Measurements from ENCODE around the gene CAMTA1.
A peak's percentile ranks its signal among the peaks of the same experiment; 100 is the strongest.

The CAMTA1 gene

DNA sequence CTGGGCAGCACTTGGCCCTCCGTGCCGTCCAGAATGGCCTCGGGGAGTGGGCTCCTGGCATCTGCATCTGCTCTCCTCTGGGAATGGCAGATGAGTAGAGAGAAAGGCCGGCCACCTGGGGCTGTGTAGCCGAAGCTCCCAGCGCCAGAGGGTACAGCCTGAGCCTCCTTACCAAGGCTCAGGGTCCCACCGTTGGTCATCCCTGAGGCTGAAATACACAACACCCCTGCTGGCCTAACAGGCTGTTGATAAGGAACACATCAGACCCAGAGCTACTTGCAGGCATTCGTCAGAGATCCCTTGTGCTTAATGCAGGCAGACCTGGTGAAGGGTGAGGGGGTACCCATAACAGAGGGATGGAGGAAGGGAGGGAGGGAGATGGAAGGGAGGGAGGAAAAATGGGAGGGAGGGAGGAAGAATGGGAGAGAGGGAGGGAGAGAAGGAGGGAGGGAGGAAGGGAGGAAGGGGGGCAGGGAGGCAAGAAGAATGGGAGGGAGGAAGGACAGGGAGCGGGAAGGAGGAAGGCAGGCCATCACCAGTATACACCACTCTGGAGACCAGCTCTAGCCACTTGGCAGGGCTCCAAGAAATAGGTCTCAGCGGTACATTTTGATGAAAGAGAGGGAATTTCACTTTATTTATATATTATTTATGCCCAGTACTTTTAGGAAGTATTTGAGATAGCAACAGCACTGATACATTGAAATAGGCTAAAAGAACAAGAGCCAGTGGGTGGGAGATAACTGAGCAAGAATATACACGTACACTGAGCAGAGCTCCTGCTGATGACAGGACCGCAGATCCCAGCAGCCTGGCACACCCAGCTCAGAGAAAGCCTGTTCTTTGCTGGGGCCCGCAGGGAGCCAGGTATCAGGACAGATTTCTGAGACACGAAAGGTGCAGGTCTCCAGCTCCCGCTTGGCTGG, 670.8 kb downstream of the CAMTA1 start:
- DNase-seq (ENCODE audit: low read depth) = no peak

GRCh38 chr1:7456722-7457082, 671.4 kb downstream of the CAMTA1 start:
- no peak for DNase-seq (ENCODE audit: low read depth)

- no peak for DNase-seq (ENCODE audit: low read depth)
These were observed 672.6 kb downstream of the CAMTA1 start for GRCh38 chr1:7457811-7458210.

- no peak for DNase-seq (ENCODE audit: low read depth)
These were observed 673.7 kb downstream of the CAMTA1 start for GRCh38 chr1:7458946-7459345.

- no peak for DNase-seq (ENCODE audit: low read depth)
These were observed 674.7 kb downstream of the CAMTA1 start for GRCh38 chr1:7459914-7460313.

- no peak for DNase-seq (ENCODE audit: low read depth)
These were observed 675.6 kb downstream of the CAMTA1 start for GRCh38 chr1:7460807-7461206.

DNA sequence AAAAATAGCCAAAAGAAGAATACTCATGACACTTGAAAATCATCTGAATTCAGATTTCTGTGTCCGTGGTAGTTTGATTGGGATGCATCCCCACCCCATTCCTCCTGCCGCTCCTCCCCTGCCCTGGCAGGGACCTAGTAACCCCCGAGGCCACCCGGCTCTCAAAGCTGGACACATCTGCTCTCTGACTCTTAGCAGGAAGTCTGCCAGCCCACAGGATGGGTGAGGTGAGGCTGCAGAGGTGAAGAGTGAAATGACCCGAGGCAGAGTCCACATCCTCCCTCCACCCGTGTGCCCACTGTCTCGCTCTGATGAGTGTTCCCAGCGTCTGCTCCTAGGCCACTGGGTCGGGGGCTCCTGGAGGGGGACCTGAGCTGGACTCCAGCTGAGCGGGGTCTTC, 677.4 kb downstream of the CAMTA1 start:
- peak; percentile 42 for DNase-seq (ENCODE audit: low read depth)

GRCh38 chr1:7463526-7463925, 678.3 kb downstream of the CAMTA1 start:
- DNase-seq (ENCODE audit: low read depth) = no peak

- DNase-seq (ENCODE audit: low read depth) = no peak
These were observed 679.5 kb downstream of the CAMTA1 start for GRCh38 chr1:7464736-7465135.

DNA sequence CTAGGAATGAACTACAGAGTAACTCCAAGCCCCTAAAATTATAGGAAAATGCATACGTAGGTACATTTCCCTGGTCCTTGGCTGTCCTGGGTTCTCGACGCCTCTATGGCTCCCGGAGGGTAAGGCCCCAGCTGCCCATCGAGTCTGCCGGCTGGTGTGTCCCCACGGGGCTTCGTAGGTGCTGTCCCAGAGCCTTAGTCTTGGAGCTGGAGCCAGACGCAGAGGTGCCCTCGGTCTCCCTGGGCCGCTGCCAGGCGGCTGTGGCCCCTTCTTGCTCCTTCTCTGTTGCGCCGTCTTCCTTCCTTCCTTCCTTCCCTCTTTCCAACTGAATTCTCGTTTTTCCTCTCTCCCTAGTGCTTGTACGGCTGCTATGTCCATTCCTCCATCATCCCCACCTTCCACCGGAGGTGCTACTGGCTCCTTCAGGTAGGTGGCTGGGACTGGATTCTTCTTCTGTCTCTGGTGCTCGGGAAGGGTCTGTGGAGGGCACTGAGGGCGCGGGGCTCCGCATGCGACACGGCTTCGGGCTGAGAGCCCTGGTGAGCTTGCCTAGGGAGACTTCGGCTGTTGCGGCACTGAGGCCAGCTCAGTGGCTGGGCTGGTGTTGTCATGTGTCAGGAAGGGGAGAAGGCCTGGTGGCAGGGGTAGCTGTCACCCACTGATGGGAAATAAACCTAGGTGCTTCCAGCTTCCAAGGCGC, 682.4 kb downstream of the CAMTA1 start:
- DNase-seq (ENCODE audit: low read depth) = no peak

DNA sequence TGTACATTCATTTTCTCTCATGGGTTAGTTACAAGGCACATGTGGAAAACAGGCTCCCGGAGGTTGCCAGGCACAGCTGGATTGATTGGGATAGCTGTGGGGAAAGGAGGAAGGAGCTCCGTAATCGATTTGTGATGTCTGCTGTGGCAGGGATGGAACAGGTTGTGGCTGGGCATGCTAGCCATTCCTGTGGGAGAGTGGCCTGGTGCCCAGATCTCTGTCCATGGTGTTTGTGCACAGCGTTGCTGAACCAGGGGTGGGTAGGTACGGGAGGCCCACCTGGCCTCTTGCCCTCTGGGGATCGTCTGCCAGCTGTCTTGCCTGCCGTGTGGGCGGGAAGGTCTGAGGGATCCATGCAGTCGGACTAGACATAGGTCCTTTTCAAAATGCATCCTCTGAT, 683.0 kb downstream of the CAMTA1 start:
- DNase-seq (ENCODE audit: low read depth) = no peak

GRCh38 chr1:7469255-7469938, 684.1 kb downstream of the CAMTA1 start:
- DNase-seq (ENCODE audit: low read depth) = peak; percentile 52

GRCh38 chr1:7470904-7471638, 685.8 kb downstream of the CAMTA1 start:
- peak; percentile 99 for DNase-seq (ENCODE audit: low read depth)

DNA sequence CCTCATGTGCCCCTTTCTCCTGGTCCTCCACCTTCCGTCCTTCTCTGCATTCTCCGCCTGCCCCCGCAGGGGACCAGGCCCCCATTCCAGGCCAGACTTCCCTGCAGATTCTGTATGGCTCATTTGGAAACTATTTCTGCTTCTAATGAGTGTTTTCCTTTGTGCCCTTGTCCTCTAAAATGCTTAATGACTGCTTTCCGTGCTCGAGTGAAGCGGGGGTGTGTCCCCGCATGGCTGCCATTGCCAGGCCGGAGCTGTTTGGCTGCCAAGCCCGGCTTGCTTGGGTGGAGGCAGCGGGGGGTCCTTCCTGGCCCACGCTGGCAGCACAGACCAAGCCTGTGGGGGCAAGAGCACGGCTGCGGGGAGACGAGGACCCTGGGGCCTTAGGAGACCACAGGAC, 686.6 kb downstream of the CAMTA1 start:
- peak; percentile 78 for DNase-seq (ENCODE audit: low read depth)

DNA sequence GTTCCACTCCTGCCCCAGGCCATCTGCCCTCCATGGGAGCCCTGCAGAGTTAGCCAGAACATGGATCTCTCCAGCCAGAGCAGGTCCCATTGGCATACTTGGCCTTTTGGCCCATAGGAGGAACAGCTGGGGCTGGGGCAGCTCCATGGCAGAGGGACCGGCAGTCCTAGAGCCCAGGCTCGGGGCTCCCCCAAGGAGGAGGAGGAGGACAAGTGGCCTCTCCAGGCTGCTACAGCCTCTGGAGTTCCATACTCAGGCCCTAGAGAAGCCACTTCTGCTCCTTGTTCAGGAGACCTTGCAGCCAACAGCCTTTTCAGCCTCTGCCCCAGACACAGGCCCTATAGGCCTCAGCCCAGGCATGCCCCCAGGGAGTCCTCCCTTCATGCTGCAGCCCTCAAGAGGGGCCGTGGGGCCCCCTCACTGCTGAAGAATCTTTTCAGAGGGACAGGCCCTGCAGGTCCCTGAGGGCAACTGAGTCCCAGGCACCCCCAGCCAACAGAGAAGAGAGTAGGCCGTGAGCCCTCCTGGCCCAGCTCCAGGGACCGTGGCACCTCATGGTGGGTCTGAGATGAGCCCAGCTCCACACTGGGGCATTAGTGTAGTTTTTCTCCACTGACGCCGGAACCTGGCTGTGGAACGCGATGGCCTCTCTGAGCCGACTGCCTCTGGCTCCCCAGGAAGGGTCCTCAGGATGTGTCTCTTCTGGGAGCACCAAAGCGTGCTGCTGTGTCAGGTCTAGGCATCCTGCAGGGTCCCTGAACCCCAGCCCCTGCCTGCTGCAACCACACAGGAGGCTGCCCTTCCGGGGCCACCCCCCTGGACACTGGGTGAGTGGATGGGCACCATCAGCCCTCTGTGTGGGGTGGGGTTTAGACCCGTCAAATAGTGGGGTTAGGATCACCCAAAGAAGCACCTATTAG, 688.2 kb downstream of the CAMTA1 start:
- DNase-seq (ENCODE audit: low read depth) = no peak

DNA sequence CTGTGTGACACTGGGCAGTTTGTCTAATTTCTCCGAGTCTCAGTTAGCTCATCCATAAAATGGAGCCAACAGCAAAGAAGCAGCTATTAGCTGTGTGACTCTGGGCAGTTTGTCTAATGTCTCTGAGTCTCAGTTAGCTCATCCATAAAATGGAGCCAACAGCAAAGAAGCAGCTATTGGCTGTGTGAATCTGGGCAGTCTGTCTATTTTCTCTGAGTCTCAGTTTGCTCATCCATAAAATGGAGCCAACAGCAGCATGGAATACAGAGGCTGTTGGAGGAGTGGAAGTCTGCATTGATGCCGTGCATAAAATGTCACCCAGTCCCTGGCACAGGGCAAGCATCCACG, 688.9 kb downstream of the CAMTA1 start:
- no peak for DNase-seq (ENCODE audit: low read depth)

DNA sequence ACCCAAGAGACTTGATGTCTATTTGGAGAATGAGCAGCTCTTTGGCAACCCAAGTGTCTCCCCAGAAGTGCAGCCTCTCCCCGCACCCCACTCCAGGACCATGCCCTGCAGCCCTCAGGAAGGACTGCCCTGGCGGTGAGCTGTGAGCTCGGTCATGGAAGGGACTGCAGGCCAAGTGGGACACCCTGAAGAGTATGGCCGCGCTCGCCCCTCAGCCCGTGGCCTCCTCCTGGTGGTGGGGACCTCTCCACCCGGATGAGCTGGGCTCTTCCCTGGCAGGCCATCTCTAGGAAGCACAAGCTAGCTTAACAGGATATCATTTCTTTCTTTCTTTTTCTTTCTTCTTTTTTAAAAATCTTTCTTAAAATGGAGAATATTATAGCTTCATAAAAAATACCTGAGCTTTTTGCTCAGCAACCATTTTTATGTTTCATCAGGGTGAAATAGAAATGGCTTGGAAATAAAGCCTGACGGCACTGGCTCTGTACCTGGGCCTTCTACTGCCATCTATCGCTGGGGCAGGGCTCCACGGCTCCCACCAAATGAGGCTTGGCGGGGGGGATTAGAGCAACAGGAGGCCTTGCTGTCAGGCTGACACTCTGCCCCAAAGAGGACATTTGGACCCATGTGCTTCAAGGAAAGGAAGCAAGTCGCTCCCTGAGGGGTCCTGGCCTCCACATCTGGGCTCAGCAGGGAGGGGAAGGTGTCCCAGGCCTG, 689.7 kb downstream of the CAMTA1 start:
- DNase-seq (ENCODE audit: low read depth) = no peak

GRCh38 chr1:7475691-7476090, 690.4 kb downstream of the CAMTA1 start:
- no peak for DNase-seq (ENCODE audit: low read depth)

GRCh38 chr1:7476402-7476801, 691.1 kb downstream of the CAMTA1 start:
- no peak for DNase-seq (ENCODE audit: low read depth)

- no peak for DNase-seq (ENCODE audit: low read depth)
These were observed 691.8 kb downstream of the CAMTA1 start for GRCh38 chr1:7476861-7477547.

Measured in ELR (cell line).